HG02610 (cell line): ENCODE data around the gene BLTP1.
A peak's percentile ranks its signal among the peaks of the same experiment; 100 is the strongest.
"Not testable (repeated sequence)": the region's sequence is repeated elsewhere in the genome, so short reads cannot be mapped to it uniquely, and the experiment has no call there.

Experiments
- ATAC-seq: cut with Tn5 transposase; IDR thresholded peaks from one replicate; pipeline ENCODE4 v1.9.1; 2021; ENCODE audit warnings: mild to moderate bottlenecking, moderate library complexity; ENCODE audit not compliant: unreplicated experiment

The BLTP1 gene

DNA sequence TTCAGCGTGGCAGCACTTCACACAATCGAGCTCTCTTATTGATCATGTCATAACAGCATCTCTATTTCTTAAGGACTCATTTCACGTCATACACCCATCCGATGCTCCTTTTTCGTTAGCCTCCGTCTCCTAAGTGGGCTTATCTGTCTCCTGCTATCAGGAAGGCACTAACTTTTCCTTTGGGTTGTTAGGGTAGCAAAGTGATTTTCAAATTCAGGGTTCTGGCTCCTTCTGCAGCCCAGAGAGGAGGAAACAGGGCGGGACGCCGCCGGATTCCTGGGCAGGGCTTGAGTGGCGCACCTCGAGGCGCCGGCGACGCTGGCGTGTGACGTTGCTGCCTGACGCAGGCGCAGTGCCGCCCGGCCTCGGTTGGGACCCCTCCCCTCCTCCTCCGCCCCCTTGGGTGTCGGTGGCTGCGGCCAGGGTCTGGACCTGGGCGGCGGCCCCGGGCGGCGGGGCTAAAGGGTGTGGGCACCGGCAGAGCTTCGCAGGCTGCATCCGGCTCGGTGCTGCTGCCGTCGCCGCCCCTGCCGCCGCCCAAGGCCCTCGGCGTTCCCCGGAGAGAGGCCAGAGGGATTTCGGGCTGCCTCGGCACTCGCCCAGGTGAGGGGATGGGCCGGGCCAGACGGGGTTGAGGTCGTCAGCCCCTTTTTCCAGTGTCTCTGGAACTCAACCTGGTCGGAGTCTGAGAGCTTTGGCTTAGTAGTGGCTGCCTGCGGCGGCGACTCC is at the start of gene BLTP1:
Gene BLTP1 (plus strand): TSS at position 350 of the 729 bp plus-strand sequence. CDS start 18,317 bp downstream, outside the sequence.
- peak; percentile 94 for ATAC-seq

DNA sequence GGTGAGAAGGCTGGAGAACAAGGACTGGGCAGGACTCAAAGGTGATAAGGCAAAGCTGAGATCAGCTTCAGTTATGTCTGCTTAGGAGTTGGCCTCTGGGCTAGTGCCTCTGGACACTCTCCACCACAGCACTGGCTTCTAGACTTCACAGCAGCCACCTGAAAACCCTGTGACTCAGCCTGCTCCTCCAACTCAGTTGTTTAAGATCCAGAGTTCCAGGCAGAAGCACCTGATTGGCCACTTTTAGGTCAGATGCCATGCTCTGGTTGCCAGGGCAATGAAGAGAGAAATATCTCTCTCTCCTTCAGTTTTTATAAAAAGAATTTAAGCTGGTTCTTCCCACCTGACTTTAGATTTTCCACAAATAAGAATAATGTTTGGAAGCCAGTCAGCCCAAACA is 47.9 kb upstream of the BLTP1 start:
- no peak for ATAC-seq

DNA sequence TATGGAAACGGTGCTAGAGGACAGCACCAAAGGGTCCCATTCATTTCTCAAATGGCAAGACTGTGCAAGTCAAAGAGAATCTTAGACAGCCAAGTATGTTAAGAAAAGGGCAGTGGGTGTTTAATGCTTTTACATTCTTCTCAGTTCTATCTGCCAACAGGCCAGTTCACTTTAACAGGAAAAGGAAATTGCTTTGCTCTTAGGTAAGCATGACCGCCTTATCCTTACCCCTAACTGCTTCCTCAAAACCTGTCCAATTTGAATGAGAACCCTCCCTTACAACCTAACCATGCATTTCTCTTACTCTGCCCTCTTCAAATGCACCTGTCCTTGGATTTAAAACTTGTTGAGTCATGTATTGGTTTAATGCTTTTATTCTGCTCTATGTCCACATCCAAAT is 44.5 kb upstream of the BLTP1 start:
- no peak for ATAC-seq

DNA sequence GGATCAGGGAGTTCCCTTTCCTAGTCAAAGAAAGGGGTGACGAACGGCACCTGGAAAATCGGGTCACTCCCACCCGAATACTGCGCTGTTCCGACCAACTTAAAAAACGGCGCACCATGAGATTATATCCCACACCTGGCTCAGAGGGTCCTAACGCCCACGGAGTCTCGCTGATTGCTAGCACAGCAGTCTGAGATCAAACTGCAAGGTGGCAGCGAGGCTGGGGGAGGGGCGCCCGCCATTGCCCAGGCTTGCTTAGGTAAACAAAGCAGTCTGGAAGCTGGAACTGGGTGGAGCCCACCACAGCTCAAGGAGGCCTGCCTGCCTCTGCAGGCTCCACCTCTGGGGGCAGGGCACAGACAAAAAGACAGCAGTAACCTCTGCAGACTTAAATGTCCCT is 41.8 kb upstream of the BLTP1 start:
- not testable (repeated sequence) for ATAC-seq

DNA sequence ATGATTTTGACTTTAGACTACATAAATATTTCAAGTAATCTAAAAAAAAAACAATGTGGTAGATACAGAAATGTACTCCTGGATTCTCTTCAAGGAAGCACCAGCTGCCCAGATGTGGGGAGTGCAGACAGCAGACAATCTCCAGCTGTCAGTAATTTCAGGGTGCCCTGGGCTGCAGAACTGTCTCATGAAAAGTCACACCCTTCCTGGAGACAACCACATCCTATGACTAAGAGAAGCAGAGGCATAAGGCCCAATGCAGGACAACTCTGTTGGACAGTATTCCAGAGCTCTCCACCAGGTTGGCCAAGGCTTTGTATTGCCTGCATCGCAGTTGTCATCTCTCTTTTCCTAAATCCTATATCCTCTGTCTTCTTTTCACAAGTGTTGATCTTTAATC is 34.4 kb upstream of the BLTP1 start:
- ATAC-seq = no peak

DNA sequence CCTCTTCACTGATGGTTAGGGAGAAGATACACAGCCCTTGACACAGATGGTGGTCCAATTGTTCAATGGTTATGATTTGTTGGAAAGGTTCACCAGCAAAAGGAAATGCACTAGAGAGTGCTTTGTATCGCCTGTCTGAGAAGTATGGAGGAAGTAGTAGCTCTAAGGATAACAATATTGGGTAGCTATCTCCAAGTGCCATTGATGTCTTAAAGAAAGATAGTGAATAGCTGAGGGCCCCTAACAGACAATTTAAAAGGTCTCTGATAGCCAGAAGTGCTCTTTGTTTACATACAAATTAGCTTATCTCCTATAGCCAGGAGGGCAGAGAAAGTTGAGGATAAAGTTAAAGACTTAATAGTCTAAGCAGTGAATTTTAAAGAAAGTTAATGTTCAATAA is 33.9 kb upstream of the BLTP1 start:
- ATAC-seq = no peak

DNA sequence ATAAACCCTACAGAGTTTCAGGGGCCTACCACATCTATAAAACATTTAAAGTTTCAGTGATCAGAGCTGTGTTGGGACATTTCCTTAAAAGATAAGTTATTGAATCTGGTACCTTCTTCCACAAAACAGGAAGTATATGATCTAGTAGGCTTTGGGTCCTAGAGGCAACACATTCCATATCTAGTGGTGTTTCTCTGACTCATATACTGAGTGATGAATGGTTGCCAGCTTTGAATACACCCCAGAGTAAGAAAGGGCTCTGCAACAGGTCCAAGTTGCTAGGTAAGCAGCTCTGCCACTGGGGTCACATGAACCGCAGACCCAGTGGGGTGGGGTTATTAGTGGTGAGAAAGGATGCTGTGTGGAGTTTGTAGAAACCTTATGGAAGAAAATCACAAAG is 32.4 kb upstream of the BLTP1 start:
- ATAC-seq = no peak

DNA sequence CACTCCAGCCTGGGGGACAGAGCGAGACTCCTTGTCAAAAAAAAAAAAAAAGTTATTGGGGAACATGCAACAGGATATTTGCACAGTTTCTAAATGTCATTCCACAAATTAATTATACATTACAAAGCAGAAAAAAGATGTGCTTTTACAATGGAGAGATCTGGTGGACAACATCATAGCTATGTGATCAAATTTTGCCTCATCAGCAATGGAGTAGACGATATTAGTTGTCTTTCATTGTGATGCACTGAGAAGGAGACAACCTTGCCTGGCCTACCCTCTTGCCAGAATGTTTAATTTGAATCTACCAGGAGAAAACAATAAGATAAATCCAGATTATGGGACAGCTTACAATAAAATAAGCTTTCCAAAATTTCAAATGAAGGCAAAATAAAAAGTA is 30.5 kb upstream of the BLTP1 start:
- ATAC-seq = no peak

DNA sequence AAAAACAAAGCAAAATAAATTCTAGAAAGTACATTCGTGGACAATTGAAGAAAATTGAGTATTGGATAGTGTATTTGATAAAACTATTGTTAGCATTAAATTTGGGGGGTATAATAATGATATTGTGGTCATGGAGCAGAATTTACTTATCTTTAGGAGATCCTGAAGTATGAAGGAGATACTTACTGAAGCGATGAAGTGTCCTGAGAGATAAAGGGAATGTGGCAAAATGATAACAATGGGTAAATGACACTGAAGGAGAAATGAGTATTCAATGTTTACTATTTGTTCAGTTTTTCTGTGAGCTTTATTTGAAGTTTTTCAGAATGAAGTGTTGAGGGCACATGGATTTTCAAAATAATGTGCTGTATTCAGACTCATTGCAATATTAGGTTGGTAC is 30.0 kb upstream of the BLTP1 start:
- no peak for ATAC-seq

- ATAC-seq = no peak
Measured at GRCh38 chr4:122129061-122129460, 23.1 kb upstream of the BLTP1 start.

- peak; percentile 79 for ATAC-seq
Measured at GRCh38 chr4:122131562-122132157, 20.5 kb upstream of the BLTP1 start.

- no peak for ATAC-seq
Measured at GRCh38 chr4:122132891-122133290, 19.2 kb upstream of the BLTP1 start.

DNA sequence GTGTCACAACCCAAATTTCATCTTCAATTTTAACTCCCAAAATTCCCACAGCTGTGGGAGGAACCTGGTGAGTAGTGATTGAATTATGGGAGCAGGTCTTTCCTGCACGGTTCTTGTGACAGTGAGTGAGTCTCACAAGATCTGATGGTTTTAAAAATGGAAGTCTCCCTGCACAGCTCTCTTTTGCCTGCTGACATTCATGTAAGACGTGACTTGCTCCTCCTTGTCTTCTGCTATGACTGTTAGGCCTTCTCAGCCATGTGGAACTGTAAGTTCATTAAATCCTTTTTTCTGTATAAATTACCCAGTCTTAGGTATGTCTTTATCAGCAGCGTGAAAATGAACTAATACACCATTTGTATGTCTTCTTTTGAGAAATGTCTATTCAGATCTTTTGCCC is 13.0 kb upstream of the BLTP1 start:
- no peak for ATAC-seq

DNA sequence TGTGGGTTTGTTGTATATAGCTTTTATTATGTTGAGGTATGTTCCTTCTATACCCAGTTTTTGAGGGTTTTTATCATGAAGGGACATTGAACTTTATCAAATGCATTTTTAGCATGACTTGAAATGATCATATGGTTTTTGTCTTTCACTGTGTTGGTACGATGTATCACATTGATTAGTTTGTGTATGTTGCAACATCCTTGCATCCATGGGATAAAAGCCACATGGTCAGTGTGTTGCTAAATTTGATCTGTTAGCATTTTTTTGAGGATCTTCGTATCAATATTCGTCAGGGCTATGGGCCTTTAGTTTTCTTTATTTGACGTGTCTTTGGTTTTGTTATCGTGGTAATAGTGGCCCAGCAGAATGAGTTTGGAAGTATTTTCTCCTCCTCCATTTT is 11.3 kb upstream of the BLTP1 start:
- no peak for ATAC-seq

GRCh38 chr4:122142687-122143086 is 9.4 kb upstream of the BLTP1 start:
- ATAC-seq = no peak

GRCh38 chr4:122146652-122147051 is 5.5 kb upstream of the BLTP1 start:
- no peak for ATAC-seq

GRCh38 chr4:122150931-122151330 is 1.2 kb upstream of the BLTP1 start:
- ATAC-seq = peak; percentile 29

GRCh38 chr4:122152711-122153226 is 638 bp downstream of the BLTP1 start:
- peak; percentile 26 for ATAC-seq

- ATAC-seq = peak; percentile 27
Measured at GRCh38 chr4:122156819-122157218, 4.7 kb downstream of the BLTP1 start.

- no peak for ATAC-seq
Measured at GRCh38 chr4:122163301-122163700, 11.2 kb downstream of the BLTP1 start.

DNA sequence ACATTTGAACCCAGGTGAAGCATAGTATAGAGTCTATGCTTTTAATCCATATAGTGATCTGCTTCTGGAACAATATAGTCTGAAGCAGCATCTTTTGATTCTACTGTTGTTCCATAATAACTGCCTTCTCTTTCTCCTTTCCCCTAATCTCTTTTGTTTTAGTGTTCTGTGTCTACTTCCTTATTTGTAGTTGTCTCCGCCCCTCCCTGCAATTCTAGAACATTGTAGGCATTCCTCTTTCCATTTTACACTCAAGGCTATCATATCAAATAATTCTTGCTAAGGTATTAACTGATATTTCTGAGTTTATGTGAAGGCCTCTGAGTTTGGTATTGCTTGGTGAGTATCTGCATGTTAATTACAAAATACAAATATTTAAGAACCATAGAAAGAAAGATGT is 11.6 kb downstream of the BLTP1 start:
- ATAC-seq = no peak

- ATAC-seq = no peak
Measured at GRCh38 chr4:122167369-122167768, 15.2 kb downstream of the BLTP1 start.

DNA sequence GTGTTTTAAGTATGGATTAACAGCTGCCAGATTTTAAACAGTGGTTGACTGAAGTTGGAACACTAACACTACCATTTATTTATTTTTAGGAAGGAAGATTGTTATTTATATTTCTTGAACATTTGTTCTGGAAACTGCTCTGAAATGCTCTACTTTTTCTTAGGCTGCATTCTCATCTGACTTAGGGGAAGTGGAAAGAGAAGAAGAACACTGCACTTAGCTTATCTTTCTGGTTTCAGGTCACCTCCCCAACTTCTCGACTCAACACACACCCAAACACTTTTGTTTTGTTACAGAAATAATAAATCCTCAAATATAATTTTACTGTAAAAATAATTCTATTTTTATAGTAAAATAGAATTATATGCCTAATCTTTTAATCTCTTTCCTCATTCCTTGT is 18.6 kb downstream of the BLTP1 start:
- no peak for ATAC-seq
